T-helper 2 cell treated with Interferon-gamma antibody and Interleukin-4, amounts not matched to agents 100 ng/mL and 5 ng/mL, for 36 hours (primary cell): ENCODE data around the gene TTC21A. TPM values are rescaled to one million over a fixed set of nuclear protein-coding genes. Genes with fewer than 3 reads are reported as not detected.

Source experiments
- intact Hi-C: fragments of 100-400 bp; cut with micrococcal nuclease; formaldehyde crosslinking; loops from one replicate; pipeline ENCODE4 v1.15.1; 2023
- total RNA-seq: library from RNA; stranded (reverse); gene quantifications from 2 replicates; pipeline ENCODE4 v1.2.3, GENCODE V29; 2022

The TTC21A gene
- total RNA-seq, 1 donor from 2014 or later: 1.7 TPM

GRCh38 chr3:39115870-39116269 lies 8.4 kb downstream of the TTC21A start:
- intact Hi-C loops: no loop called here

- intact Hi-C loops: no loop called here
These were observed 10.6 kb downstream of the TTC21A start for GRCh38 chr3:39118079-39118478.

DNA sequence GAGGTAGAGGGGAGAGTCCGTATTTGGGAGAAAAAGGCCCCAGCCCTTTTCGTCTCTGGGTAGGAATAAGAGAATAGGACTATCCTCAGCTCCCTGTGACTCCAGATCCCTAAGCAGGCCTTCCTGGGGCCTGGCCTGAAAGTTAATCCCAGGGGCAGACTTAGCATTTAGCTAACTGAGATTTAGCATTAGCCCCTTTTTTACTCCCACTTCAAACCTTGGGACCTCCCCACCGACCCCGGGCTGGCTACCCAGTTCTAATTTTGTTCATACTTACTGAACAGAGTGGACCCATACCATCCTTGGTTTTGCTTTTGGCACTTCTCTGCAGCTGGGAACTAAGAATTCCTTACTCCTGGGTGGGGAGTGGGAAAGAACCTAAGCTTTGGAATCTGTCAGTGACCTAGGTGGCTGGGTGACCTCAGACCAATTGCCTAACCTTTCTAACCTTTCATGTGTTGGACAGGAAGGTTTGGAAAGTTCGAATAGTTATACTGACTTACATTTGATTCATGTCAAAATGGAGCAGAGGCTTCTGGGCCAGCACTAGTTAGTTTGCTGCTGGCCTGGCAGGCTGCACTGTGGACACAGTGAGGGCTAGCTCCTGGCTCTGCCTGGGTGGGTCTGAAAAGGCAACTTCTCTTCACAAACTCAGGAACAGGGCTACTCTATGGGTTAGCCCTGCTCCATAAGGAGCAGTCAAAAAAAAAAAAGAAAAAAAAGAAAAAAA lies 11.6 kb downstream of the TTC21A start:
- intact Hi-C loops: no loop called here

DNA sequence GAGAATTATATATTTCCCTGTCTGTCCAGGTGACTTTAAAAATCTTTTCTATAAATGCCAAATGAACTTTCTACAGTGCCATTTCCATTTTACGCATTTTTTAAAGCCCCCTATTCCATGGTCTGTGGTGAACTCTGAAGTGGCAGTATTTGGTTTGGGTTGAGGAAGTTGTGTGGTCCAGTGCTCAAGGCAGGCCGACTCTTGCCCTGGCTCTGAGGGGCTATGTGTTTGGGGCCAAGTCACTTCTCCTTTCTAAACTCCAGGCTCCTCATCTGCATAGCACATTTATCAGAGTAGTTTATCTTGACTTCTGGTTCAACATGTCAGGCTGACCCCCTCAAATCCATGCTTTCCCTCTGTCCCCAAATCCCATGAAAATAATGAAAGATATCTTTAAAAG lies 14.1 kb downstream of the TTC21A start:
- intact Hi-C loops: no loop called here

DNA sequence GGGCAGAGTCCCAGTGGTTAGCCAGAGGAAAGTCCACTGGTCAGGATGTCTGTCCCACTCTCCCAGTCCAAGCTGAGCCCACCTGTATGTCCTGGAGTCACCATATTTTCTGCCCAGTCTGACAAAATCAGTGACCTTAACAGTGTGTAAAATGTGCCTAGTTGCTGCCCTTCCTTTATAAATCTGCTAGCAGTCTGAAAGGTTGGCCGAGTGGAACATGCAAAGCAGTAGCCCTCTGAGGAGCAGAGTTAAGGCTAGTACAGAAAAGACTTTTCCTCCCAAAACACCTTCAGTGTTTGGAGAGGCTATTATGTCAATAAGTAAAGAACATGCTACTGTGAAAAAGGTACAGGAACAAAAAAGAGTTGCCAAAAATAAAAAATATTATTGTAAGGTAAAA lies 15.3 kb downstream of the TTC21A start:
- intact Hi-C loops: no loop called here

GRCh38 chr3:39124876-39125840 lies 17.7 kb downstream of the TTC21A start:
- intact Hi-C loops: no loop called here

GRCh38 chr3:39125841-39126500 lies 18.5 kb downstream of the TTC21A start:
- intact Hi-C loops: no loop called here

DNA sequence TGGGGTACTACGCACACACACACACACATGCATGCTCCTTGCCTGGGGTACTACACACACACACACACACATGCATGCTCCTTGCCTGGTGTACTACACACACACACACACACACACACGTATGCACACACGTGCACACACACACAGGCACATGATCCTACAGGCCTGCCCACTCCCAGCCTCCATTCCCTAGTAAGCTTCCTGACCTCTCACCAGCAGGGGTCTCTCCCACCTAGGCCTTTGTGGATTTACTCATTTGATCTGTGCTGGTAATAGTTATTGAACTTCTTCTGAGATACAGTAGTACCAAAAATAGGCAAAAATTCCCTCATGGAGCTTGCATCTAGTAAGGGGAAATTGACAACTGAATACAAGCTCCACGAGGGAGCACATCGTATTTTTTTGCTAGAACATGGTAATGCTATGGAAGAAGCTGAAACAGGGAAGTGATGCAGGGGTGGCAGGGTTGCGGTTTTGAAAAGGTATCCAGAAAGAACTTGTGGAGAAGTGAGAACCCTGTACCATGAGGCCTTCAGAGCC lies 19.1 kb downstream of the TTC21A start:
- intact Hi-C loops: no loop called here

- intact Hi-C loops: no loop called here
These were observed 19.9 kb downstream of the TTC21A start for GRCh38 chr3:39127269-39127907.

- intact Hi-C loops: no loop called here
These were observed 20.4 kb downstream of the TTC21A start for GRCh38 chr3:39127908-39128304.

DNA sequence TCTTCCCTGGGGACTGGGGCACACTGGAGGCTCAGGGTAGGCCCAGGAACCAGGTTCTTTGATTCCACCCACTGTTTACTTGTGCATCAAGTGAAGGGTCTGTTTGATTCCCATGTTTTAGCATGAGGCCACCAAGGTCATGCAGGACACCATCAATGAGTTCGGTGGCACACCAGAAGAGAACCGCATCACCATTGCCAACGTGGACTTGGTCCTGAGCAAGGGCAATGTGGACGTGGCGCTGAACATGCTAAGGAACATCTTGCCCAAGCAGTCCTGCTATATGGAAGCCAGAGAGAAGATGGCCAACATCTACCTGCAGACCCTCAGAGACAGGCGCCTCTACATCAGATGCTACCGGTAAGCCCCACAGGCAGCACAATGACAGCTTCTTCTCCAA lies 21.5 kb downstream of the TTC21A start:
- intact Hi-C loops: no loop called here

- intact Hi-C loops: no loop called here
These were observed 22.5 kb downstream of the TTC21A start for GRCh38 chr3:39130026-39130425.

GRCh38 chr3:39130693-39131265 lies 23.3 kb downstream of the TTC21A start:
- intact Hi-C loops: no loop called here

- intact Hi-C loops: no loop called here
These were observed 24.9 kb downstream of the TTC21A start for GRCh38 chr3:39132096-39133092.

GRCh38 chr3:39133093-39133490 lies 25.6 kb downstream of the TTC21A start:
- intact Hi-C loops: no loop called here

- intact Hi-C loops: no loop called here
These were observed 26.3 kb downstream of the TTC21A start for GRCh38 chr3:39133822-39134221.

GRCh38 chr3:39134305-39134704 lies 26.8 kb downstream of the TTC21A start:
- intact Hi-C loops: no loop called here

- intact Hi-C loops: no loop called here
These were observed 27.8 kb downstream of the TTC21A start for GRCh38 chr3:39135170-39135805.
